ENCODE results near the gene HDAC4. TPM values are rescaled to one million over a fixed set of nuclear protein-coding genes. Genes with fewer than 3 reads are reported as not detected.

HDAC4 gene
- total and polyA plus RNA-seq, 9 of the 15 experiments (the other 6 are each of a cell fraction or from before 2014, with no cell fraction given): 0.11 to 20.2 (median 4.0) TPM

DNA sequence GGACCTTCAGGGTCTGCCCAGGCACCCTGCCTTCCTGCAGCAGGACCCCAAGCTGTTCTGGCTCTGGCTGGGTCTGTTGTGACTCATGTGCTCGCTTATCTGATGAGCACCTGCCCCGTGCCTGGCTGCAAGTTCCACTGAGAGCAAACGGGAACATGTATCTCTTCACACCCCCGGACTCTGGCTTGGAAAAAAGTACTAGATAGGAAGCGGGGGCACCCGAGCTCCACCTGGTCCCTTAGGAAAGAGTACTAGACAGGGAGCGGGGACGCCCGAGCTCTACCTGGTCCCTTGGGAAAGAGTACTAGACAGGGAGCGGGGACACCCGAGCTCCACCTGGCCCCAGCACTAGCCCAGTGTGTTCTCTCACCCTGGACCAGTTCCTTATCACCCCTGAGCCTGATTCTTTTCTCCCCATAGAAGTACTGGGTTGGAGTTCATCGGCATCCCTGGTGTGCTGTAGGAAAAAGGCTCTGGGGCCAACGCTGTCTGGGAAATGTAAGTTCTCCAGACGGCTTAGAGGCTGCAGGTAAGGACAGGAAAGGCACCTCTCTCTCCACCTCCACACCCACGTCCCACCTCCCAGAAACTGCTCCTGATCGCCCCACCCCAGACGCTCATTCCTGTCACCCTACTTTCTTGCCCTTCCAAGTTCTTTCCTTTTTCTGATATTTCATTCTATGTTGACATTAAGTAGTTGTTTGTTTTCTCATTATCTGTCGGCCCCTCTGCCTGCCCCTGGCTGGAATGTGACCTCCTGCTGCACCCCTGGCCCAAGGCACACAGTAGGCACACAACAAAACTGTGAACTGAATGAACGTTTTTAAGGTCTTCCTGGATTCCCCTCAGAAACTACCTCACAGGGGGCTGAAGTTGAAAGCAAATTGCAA is 40.2 kb downstream of the HDAC4 start (continued):
- TF ChIP-seq JUND (IDR thresholded peaks at IDR 0.05; ENCODE audit: borderline replicate concordance, low read depth, low read length) (peak; percentile 78), JUND (tag; IDR thresholded peaks at IDR 0.05; ENCODE audit: borderline replicate concordance, low read depth, low read length) (peak; percentile 62; the same call in 1 of the 3 replicates), CBFA2T3 (IDR thresholded peaks at IDR 0.05) (peak; percentile 47), TAF9B (IDR thresholded peaks at IDR 0.05; ENCODE audit: partially characterized antibody) (no peak), SMARCA4 (IDR thresholded peaks at IDR 0.05) (peak; percentile 32; the same call in 1 of the 2 replicates), BHLHE40 (IDR thresholded peaks at IDR 0.05; ENCODE audit: low read length) (peak; percentile 67), ZBTB7A (IDR thresholded peaks at IDR 0.05; ENCODE audit: borderline replicate concordance, control insufficient read depth, low read depth, low read length) (0 out of 2 replicates have a peak, but pooled peaks have one; percentile 22), ZKSCAN3 (CRISPR knock-in tag; IDR thresholded peaks at IDR 0.05) (no peak), ZKSCAN1 (IDR thresholded peaks at IDR 0.05; ENCODE audit: low read depth, low read length) (peak; percentile 84)
- TF ChIP-seq, protein P1, sequence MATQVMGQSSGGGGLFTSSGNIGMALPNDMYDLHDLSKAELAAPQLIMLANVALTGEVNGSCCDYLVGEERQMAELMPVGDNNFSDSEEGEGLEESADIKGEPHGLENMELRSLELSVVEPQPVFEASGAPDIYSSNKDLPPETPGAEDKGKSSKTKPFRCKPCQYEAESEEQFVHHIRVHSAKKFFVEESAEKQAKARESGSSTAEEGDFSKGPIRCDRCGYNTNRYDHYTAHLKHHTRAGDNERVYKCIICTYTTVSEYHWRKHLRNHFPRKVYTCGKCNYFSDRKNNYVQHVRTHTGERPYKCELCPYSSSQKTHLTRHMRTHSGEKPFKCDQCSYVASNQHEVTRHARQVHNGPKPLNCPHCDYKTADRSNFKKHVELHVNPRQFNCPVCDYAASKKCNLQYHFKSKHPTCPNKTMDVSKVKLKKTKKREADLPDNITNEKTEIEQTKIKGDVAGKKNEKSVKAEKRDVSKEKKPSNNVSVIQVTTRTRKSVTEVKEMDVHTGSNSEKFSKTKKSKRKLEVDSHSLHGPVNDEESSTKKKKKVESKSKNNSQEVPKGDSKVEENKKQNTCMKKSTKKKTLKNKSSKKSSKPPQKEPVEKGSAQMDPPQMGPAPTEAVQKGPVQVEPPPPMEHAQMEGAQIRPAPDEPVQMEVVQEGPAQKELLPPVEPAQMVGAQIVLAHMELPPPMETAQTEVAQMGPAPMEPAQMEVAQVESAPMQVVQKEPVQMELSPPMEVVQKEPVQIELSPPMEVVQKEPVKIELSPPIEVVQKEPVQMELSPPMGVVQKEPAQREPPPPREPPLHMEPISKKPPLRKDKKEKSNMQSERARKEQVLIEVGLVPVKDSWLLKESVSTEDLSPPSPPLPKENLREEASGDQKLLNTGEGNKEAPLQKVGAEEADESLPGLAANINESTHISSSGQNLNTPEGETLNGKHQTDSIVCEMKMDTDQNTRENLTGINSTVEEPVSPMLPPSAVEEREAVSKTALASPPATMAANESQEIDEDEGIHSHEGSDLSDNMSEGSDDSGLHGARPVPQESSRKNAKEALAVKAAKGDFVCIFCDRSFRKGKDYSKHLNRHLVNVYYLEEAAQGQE (IDR thresholded peaks at IDR 0.05; ENCODE audit: borderline replicate concordance): peak; percentile 30; the same call in 1 of the 2 replicates
- TF ChIP-seq, protein P1 (CRISPR knock-in tag; IDR thresholded peaks at IDR 0.05; ENCODE audit: low read depth): no peak
